HG03066 (cell line): ENCODE data around the gene ZDHHC8.

Source experiments
- ATAC-seq: cut with Tn5 transposase; IDR thresholded peaks from one replicate; pipeline ENCODE4 v1.9.1; 2021; ENCODE audit warnings: low read depth; ENCODE audit not compliant: unreplicated experiment

The ZDHHC8 gene

DNA sequence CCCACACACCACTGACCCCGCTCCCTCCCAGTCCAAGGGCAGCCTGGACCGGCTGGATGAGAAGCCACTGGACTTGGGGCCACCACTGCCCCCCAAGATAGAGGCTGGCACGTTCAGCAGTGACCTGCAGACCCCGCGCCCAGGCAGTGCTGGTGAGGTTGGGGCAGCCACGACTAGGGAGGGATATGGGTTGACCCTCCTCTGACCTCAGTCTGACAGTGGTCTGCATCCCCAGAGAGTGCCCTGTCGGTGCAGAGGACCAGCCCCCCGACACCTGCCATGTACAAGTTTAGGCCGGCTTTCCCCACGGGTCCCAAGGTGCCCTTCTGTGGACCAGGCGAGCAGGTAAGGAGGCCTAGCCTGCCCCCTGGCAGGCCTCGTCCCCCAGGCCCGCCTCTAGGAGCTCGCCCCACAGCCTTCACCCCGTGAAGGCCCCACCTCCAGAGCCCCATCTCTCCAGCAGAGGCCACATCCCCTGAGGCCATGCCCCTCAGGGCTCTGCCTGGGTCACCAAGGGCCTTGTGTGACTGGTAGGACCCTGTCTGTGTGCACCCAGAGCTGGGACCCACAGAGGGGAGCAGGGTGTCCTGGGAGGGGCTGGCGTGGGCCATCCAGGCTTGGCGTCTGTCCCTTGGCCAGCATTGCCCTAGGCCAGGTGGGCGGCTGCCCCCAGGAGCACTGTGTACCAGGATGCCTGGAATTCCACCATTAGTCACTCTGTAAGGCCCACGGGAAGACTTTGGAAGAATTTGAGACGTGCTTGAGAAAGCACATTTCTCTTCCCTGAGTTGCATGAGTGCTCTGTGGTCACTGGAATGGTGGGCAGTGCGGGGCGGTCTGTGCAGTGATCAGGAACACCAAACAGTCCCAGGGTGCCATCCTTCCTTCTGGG, 9.8 kb downstream of the ZDHHC8 start:
- no peak for ATAC-seq

DNA sequence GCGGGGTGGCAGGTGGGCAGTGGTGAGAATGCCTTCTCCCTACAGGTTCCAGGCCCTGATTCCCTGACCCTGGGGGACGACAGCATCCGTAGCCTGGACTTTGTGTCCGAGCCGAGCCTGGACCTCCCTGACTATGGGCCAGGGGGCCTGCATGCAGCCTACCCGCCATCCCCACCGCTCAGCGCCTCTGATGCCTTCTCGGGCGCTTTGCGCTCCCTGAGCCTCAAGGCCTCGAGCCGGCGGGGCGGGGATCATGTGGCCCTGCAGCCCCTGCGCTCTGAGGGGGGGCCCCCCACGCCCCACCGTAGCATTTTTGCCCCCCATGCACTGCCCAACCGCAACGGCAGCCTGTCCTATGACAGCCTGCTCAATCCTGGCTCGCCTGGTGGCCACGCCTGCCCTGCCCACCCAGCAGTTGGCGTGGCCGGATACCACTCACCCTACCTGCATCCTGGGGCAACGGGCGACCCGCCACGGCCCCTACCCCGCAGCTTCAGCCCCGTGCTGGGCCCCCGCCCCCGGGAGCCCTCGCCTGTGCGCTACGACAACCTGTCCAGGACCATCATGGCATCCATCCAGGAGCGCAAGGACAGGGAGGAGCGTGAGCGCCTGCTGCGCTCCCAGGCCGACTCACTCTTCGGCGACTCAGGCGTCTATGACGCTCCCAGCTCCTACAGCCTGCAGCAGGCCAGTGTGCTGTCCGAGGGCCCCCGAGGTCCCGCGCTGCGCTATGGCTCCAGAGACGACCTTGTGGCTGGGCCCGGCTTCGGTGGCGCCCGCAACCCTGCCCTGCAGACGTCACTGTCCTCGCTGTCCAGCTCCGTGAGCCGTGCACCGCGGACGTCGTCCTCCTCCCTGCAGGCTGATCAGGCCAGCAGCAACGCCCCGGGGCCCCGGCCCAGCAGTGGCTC, 11.4 kb downstream of the ZDHHC8 start:
- ATAC-seq = no peak

DNA sequence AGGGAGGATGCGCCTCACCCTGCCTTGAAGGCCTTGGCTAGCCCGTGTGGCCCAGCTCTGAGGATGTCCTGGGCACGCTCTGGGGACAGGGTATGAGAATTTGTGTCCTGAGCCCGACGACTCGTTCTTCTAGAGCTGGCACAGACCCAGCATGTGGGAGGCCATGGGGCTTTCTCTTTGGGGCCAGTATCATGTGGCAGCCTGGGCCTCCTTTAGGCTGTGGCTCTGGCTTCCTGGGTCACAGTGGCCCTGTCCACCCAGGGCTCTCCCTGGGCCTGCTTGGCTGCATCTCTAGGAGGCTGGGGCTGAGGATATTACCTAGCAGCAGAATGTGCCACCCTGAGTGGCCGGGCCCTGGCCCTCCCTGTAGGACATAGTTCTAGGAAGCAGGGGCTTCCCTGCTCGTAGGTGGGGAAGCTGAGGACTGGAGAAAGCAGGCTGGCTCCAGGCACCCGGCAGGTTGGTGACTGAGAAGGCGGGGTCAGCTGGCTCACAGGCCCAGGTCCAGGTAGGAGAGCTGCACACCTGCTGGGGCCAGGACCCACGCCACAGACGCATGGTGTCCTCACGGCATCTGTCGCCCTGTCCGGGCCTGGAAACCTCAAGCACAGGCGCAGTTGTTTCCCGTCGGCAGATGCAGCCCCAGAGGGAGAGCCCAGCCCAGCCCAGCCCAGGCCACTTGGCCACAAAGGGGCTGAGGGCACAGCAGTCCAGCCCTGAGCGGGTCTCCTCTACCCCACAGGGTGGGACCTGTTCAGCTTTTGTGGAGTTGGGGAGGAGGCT, 12.5 kb downstream of the ZDHHC8 start:
- no peak for ATAC-seq

DNA sequence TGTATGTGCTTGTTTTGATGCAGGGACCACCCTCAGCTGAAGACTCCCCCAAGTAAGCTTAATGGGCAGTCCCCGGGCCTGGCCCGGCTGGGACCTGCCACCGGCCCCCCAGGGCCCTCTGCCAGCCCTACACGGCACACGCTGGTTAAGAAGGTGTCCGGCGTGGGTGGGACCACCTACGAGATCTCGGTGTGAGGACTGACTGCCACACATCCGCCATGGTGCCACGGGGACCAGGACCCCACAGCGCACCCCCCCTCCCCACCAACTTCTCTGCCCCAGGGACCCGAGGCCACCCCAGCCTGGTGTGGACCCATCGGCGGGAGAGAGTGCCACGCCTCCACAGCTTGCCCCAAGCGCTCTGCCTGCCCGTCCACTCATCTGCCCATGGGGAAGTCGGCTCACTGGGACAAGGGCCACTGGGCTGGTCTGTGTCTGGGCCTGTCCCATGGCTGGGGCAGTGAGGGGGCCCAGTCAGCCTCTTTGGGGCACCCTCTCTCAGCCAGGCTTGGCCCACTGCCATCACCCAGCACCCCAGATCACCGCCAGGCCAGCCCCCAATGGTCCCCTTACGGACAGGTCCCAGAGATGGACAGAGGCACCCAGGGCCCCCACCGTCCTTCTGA, 13.7 kb downstream of the ZDHHC8 start:
- ATAC-seq = no peak

DNA sequence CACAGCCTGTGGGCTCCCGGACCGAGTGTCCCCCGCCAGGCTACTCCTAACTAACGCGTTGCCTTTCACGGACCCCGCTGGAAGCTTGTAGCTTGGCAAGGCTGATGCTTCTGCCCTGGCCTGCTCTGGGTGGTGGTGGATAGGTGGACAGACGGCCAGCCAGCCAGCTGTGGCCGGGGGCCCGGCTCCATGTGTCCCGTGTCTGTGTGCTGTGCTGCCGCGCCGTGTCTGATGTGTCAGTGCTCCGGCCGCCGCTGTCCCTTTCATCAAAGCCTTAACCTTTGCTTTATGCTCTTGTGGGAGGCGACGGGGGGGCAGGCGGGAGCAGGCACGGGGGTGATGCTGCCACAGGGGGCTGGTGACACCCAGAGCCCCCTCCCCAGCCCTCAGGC, 14.2 kb downstream of the ZDHHC8 start:
- ATAC-seq = no peak

DNA sequence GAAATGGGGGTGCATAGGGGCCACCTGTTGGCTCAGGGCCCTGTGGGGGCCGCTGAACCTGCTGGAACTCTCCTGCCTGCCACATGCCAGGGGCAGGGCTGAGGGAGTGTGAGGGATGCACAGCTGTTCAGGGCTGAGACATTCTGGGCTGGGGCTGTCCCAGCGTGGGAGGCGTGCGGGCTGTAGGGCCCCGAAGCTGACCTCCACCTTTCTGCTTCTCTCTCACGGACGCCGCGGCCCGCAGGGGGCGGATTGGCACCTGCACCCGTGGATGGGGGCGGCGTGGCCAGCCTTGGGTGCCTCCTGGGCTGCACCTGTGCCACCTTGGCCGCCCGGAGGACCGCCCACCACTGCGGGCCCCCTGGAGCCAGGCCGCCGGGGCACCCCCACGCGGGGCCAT, 15.2 kb downstream of the ZDHHC8 start:
- no peak for ATAC-seq

DNA sequence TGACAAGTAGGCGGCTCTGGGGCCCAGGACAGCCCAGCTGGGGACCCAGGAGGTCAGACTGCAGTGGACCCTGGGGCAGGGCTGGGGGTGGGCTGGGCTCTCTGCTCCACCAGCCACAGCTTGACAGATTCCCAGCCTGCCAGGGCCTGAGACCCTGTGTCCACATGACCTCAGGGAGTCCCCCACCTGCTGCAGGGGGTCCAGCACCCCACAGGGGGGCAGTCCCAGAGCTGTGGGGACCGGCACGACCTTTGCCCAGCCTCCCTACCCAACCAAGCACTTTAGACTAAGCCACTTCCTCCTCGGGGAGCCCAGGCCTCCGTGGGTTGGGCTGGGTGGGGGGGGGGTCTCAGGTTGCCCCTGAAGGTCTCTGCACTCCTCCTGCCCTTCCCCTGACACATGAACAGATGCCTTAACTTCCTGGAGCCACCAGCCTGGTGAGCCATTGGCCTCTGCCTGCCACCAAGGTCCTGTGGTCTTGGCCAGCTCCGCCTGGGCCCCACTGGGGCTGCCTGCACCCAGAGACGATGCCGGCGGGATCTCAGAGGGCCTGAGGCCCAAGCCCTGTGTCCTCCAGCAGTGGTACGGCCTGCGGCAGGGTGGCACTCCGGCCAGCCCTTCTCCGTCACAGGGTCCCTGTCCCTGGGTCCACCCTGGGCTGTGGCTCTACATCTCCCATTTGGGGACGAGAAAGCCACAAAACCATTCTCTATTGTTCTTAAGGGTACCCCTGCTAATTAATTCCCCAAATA, 15.8 kb downstream of the ZDHHC8 start:
- ATAC-seq = no peak

DNA sequence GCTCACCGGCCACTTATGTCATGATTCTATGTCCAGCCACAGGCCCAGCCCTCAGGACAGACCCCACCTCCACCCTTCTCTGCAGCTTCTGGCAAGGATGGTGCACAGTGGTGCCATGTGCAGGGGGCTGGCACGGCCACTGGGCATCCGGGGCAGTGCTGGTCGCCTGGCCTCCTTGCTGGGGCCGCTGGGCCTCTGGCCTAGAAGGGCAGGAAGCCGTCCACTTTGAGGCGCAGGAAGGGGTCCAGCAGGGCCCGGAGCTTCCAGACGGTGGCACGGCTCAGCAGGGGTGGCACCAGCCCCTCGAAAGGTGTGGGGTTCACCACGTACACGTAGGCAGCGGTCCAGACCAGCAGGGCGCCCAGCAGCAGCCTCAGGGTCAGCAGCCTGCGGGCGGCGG, 16.8 kb downstream of the ZDHHC8 start:
- no peak for ATAC-seq

DNA sequence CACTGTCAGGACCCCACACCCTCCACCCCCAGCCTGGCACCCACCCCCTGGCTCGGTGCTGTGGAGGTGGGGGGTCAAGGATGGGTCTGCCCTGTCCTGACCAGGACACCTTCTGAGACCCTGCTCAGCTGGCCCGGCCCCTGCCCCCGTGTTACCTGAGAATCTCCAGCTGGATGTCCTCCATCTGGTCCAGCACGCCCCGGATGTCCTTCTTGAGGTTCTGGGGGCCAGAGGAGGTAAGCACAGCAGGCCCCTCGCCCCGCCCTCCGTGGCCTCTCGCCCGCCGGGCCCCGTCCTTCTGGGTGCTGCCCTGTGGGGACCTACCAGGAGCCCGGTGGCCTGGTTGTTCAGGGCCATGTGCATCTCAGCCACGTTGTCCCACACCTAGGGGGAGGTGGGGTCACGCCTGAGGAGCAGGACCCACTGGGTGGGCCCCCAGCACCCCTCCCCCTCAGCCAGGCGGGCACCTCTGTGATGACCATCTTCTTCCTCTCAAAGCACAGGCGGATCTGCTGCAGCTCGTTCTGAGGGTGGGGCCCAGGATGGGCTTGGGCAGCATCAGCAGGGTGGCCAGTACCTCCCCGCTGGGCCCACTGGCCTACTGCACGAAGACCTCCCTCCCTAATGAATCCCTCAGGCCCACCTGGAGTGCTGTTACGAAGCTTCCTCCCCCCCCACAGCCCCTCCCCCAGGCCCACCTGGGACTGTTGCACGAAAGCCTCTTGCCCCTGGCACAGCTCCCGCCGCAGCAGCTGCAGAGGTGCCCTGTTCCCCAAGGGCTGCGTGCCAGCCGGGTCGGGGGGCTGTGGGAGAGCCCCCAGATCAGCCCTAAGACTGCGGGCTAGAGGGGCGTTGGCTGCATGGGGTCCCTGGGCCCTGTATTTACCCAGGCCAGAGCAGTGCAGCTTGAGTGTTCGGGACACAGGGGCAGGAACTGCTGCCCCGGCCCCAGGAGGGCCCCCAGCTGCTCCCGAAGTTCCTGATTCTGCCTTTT, 17.9 kb downstream of the ZDHHC8 start:
- no peak for ATAC-seq

DNA sequence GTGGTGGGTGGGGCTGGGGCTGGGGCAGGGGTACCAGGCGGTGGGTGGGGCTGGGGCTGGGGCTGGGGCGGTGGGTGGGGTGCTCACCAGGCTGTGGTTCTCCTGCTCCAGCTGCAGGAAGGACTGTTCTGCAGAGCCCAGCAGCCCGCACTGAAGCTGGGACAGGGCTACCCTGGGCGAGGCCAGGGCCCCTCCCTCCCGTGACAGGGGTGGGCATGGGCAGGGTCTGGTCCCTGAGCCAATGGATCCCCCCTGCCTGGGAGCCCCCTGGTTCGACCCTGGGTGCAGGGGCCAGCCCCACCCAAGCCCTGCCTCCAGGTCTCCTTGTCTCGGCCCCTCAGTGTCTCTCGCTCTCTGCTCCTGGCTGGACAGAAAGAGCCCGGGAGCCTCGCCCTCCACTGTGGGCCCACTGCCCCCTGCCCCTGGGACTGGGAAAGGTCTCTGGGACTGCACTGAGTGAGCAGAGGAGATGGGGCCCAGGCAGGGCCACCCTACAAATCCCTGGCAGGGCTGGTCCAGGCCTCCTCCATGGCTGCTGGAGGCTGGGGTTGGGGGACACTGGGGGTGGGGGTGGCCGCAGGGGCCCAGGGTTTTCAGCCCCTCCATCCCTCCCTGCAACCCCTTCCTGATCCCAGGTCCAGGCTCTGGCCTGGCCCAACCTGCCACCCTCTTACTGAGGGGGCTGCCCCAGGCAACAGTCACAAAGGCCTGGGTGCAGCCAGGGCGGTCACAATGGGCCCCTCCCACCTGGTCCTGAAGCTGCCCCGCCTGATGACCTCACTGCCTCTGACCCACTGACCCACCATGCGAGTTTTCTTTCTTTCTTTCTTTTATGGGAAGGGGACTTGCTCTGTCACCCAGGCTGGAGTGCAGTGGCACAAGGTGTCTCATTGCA, 19.0 kb downstream of the ZDHHC8 start, which contains the start of gene CCDC188:
Gene CCDC188, minus strand, starts transcription at position 675 of the 895 bp plus-strand sequence. Its CDS starts 69 bp downstream, at position 606.
- no peak for ATAC-seq

DNA sequence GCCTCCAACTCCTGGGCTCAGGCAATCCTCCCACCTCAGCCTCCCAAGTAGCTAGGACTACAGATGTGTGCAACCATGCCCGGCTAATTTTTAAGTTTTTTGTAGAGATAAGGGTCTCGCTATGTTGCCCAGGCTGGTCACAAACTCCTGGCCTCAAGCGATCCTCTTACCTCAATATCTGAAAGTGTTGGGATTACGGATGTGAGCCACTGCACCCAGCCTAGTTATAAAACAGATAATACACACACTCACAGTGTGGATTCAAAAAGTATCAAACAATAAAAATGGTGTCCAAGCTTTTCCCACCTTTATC, 19.6 kb downstream of the ZDHHC8 start:
- ATAC-seq = no peak

DNA sequence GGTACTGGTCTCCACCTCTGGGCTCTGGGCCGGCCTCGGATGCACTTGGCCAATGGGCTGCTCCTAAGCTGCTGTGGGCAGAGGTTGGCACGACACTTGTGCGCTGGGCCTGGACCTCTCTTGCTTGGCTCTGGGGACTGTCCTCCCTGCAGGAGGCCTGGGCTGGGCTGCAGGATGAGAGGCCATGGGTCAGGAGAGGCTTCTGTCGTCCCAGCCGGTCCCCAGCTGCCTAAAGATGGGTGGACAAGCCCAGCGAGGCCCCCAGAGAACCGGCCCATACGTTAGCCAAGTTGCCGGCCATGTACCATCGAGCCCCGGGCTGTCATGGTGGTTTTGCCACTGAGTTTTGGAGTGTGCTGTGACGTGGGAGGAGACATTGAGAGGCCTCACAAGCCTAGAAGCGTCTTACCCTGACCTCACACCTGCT, 20.9 kb downstream of the ZDHHC8 start:
- ATAC-seq = no peak

DNA sequence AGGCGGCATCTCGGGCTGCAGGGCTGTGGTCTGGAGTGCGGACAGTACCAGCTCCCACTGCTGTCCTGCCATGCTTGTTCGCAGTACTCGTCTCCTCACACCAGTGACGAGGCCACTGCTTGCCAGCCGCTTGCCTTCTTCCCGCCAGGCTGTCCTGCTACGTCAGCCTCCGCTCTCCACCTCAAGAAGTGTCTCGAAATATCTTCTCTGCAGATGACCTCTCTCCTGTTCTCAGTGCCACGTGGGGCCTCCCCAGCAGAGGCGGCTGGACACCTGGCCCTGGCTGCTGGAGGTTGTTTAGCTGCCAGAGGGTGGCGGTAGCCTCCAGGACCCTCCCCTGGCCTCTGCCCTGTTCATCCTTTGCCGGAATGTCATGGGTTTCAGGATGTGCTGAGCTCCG, 22.3 kb downstream of the ZDHHC8 start:
- ATAC-seq = no peak

DNA sequence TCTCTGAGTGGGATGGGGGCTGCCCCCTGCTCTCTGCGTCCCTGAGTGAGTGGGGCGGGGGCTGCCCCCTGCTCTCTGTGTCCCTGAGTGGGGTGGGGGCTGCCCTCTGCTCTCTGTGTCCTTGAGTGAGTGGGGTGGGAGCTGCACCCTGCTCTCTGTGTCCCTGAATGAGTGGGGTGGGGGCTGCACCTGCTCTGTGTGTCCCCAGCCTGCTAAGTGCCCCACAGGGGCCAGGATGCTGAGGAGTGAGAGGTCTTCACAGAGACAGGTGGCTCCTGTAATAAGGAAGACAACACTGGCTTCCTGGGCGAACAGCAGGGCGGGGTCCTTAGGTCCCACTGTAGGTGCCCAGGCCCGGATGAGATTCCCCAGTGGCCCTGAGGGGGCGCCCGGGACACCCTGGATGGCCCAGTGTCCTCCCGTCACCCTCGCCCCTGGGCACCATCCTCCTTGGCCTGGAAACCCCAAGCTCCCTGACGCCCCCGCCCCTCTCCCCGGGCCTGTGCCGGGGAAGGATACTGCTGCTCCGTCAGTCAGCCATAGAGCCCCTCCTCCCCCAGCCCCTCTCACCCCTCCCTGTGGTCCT, 23.1 kb downstream of the ZDHHC8 start:
- ATAC-seq = no peak

DNA sequence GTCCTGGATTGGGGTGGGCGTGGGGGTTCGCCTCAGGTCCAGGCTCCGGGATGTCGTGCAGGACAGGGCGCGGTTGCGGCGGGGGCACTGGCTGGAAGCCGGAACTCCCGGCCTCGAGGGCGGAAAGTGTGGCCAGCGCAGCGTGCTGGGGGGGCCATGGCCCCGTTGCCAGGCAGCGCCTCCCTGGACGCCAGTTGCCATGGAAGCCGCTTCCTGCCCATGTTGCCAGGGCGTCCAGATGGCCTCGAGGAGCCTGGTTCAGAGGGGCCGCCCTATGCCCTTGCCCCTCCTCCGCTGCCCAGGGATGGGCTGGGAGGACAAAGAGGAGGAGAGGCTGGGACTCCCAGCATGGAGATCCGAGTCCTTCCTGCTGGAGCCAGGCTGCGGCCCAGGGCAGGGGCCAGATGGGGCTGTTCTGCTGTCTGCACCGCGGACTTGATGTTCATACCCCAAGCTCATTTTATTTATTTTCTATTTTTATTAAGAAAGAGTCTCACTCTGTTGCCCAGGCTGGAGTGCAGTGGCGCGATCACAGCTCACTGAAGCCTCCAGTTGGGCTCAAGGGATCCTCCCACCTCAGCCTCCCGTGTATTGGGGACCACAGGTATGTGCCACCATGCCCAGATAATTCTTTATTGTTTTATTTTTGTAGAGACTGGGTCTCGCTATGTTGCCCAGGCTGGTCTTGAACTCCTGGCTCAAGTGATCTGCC, 23.9 kb downstream of the ZDHHC8 start:
- no peak for ATAC-seq

DNA sequence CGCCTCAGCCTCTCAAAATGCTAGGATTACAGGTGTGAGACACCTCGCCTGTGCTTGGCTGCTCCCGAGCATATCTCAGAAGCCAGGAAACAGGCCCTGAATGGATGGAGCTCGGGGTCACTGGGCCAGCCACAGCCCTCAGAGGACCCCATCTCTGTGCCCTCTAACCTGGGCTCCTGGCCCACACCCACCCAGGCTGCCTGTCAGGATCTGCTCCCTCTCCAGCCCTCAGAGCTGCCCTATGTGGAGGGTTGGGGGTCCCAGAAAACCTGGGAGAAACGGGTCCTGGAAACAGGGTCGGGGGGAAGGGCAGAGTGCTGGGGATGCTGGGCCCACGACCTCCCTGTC, 24.4 kb downstream of the ZDHHC8 start:
- no peak for ATAC-seq
